H1 (cell line): Measurements from ENCODE around the gene DSCAM. TPM values are rescaled to one million over a fixed set of nuclear protein-coding genes. Genes with fewer than 3 reads are reported as not detected.

ENCODE experiments used
- CTCF ChIA-PET: fragments of 300-600 bp; sonication (Branson Sonifier 250); formaldehyde crosslinking; loops from one replicate; lab custom pipeline; 2021; ENCODE audit not compliant: partially characterized antibody; lab: Charles Lee
- POLR2A ChIA-PET: fragments of 300-600 bp; sonication (Branson Sonifier 250); formaldehyde crosslinking; loops from one replicate; lab custom pipeline; 2021; ENCODE audit warnings: inconsistent platforms; ENCODE audit not compliant: partially characterized antibody; lab: Charles Lee
- DNase-seq, 2 experiments: peaks; one replicate each; pipeline versions ENCODE4 v3.0.0 to v3.0.0-alpha.2; 2010 to 2022; ENCODE audit warnings: low spot score in 2 of 2, low read depth in 1 of 2, mixed read lengths in 1 of 2
- FAIRE-seq: peaks from 2 replicates; lab custom pipeline; 2011; peaks lifted over from hg19 to GRCh38; lab: Jason Lieb, UNC
- H2AFZ ChIP-seq: 2 replicates; pipeline ENCODE4 v1.8.1; 2012; ENCODE audit warnings: low read length, inconsistent platforms
- H2AK5ac ChIP-seq: 2 replicates; pipeline ENCODE4 v1.6.1; 2013; ENCODE audit warnings: low read depth, low read length
- H2BK120ac ChIP-seq: replicated peaks from 2 replicates; pipeline ENCODE3; 2013; ENCODE audit warnings: low read depth, low read length, inconsistent platforms
- H2BK12ac ChIP-seq: 2 replicates; pipeline ENCODE4 v1.6.1; 2013; ENCODE audit warnings: low read depth, low read length
- H2BK15ac ChIP-seq: 2 replicates; pipeline ENCODE4 v1.6.1; 2013; ENCODE audit warnings: low read length
- H2BK20ac ChIP-seq: 2 replicates; pipeline ENCODE4 v1.6.1; 2013; ENCODE audit warnings: low read length
- H2BK5ac ChIP-seq: 2 replicates; pipeline ENCODE4 v1.6.1; 2013; ENCODE audit warnings: low read depth, low read length
- H3K14ac ChIP-seq: 2 replicates; pipeline ENCODE4 v1.6.1; 2013; ENCODE audit warnings: inconsistent platforms; ENCODE audit not compliant: insufficient read length
- H3K18ac ChIP-seq: 2 replicates; pipeline ENCODE4 v1.6.1; 2013; ENCODE audit warnings: low read length; ENCODE audit errors: extremely low read depth
- H3K23ac ChIP-seq: 2 replicates; pipeline ENCODE4 v1.6.1; 2013; ENCODE audit warnings: inconsistent platforms; ENCODE audit not compliant: insufficient read length
- H3K23me2 ChIP-seq: 2 replicates; pipeline ENCODE4 v1.6.1; 2013; ENCODE audit warnings: low read depth, low read length
- H3K27ac ChIP-seq: 2 replicates; pipeline ENCODE4 v1.6.1; 2011; ENCODE audit warnings: low read depth, low read length, inconsistent platforms
- H3K27me3 ChIP-seq, 4 experiments: replicated peaks in 1 of 4; 1 replicate in 1 of 4; 2 replicates in 3 of 4; pipeline versions ENCODE4 v1.6.1 to v1.8.1; 2011 to 2013; ENCODE audit warnings: low read length in 3 of 4, mild to moderate bottlenecking in 3 of 4, inconsistent platforms in 2 of 4, mixed read lengths in 2 of 4, moderate library complexity in 1 of 4; ENCODE audit not compliant: control insufficient read depth in 3 of 4, insufficient read depth in 3 of 4; ENCODE audit errors: extremely low read depth in 1 of 4
- H3K36me3 ChIP-seq, 4 experiments: 2 replicates each; pipeline versions ENCODE4 v1.6.1 to v1.8.1; 2011 to 2013; ENCODE audit warnings: mild to moderate bottlenecking in 4 of 4, low read length in 3 of 4, moderate library complexity in 2 of 4, control low read depth in 1 of 4, inconsistent platforms in 1 of 4; ENCODE audit not compliant: insufficient read depth in 4 of 4, control insufficient read depth in 2 of 4
- H3K4ac ChIP-seq: replicated peaks from 2 replicates; pipeline ENCODE3; 2013; ENCODE audit warnings: low read length, low read depth, mixed read lengths, inconsistent platforms; ENCODE audit not compliant: insufficient read length
- H3K4me1 ChIP-seq, 4 experiments: replicated peaks in 1 of 4; 1 replicate in 1 of 4; 2 replicates in 3 of 4; pipeline versions ENCODE4 v1.6.1 to v1.8.1; 2011 to 2013; ENCODE audit warnings: low read length in 3 of 4, inconsistent platforms in 2 of 4, mixed read lengths in 1 of 4; ENCODE audit not compliant: insufficient read depth in 4 of 4, control insufficient read depth in 3 of 4
- H3K4me2 ChIP-seq, 2 experiments: 2 replicates each; pipeline versions ENCODE4 v1.6.1 to v1.8.1; 2011 to 2013; ENCODE audit warnings: low read depth in 2 of 2, low read length in 2 of 2, control low read depth in 1 of 2, inconsistent platforms in 1 of 2, mild to moderate bottlenecking in 1 of 2; ENCODE audit not compliant: insufficient read depth in 1 of 2
- H3K4me3 ChIP-seq, 4 experiments: fragments of 200-600, 300-600 bp in 1 of 4; sonication (generic), shearing (Covaris generic), sonication (Bioruptor Twin) in 1 of 4; 2 replicates each; pipeline versions ENCODE4 v1.5.1 to v1.8.1; 2011 to 2016; ENCODE audit warnings: low read length in 4 of 4, low read depth in 3 of 4, control low read depth in 2 of 4, inconsistent platforms in 2 of 4, mild to moderate bottlenecking in 2 of 4, mixed read lengths in 1 of 4, moderate library complexity in 1 of 4; ENCODE audit not compliant: insufficient read depth in 2 of 4; ENCODE audit errors: extremely low read depth in 1 of 4
- H3K56ac ChIP-seq: replicated peaks from 2 replicates; pipeline ENCODE3; 2013; ENCODE audit warnings: low read depth, mild to moderate bottlenecking, mixed read lengths, low read length, inconsistent platforms; ENCODE audit not compliant: insufficient read length
- H3K79me1 ChIP-seq: 2 replicates; pipeline ENCODE4 v1.6.1; 2013; ENCODE audit warnings: low read depth, low read length, control low read depth
- H3K79me2 ChIP-seq, 2 experiments: 2 replicates each; pipeline versions ENCODE4 v1.6.1 to v1.8.1; 2012 to 2013; ENCODE audit warnings: low read length in 2 of 2, mild to moderate bottlenecking in 2 of 2, inconsistent platforms in 1 of 2; ENCODE audit not compliant: insufficient read depth in 2 of 2, control insufficient read depth in 1 of 2
- H3K9ac ChIP-seq, 4 experiments: replicated peaks in 1 of 4; 1 replicate in 1 of 4; 2 replicates in 3 of 4; pipeline versions ENCODE4 v1.6.1 to v1.8.1; 2011 to 2013; ENCODE audit warnings: low read depth in 3 of 4, low read length in 3 of 4, control low read depth in 2 of 4, mild to moderate bottlenecking in 2 of 4, moderate library complexity in 2 of 4, inconsistent platforms in 1 of 4; ENCODE audit errors: extremely low read depth in 1 of 4
- H3K9me3 ChIP-seq, 2 experiments: 2 replicates each; pipeline versions ENCODE4 v1.6.1 to v1.8.1; 2012 to 2013; ENCODE audit warnings: mild to moderate bottlenecking in 2 of 2, moderate library complexity in 2 of 2, control low read depth in 1 of 2, inconsistent platforms in 1 of 2, low read depth in 1 of 2, low read length in 1 of 2, mixed read lengths in 1 of 2; ENCODE audit not compliant: insufficient read depth in 2 of 2
- H4K20me1 ChIP-seq, 2 experiments: replicated peaks in 1 of 2; 2 replicates each; pipeline versions ENCODE3 to v1.8.1; 2011 to 2013; ENCODE audit warnings: inconsistent platforms in 2 of 2, low read length in 2 of 2, mild to moderate bottlenecking in 1 of 2; ENCODE audit not compliant: insufficient read depth in 2 of 2, control insufficient read depth in 1 of 2
- H4K5ac ChIP-seq: 2 replicates; pipeline ENCODE4 v1.6.1; 2013; ENCODE audit warnings: low read length, low read depth, mixed read lengths, inconsistent platforms; ENCODE audit not compliant: insufficient read length
- H4K8ac ChIP-seq: 2 replicates; pipeline ENCODE4 v1.8.0; 2013; ENCODE audit warnings: mild to moderate bottlenecking, moderate library complexity, low read length, inconsistent platforms; ENCODE audit not compliant: insufficient read depth; ENCODE audit errors: extremely low read depth
- H4K91ac ChIP-seq: replicated peaks from 2 replicates; pipeline ENCODE3; 2013; ENCODE audit warnings: low read length, mixed read lengths, inconsistent platforms; ENCODE audit not compliant: insufficient read length
- HDAC2 ChIP-seq, 2 experiments: fragments of 300-600 bp in 1 of 2; sonication (generic) in 1 of 2; IDR thresholded peaks; 2 replicates each; pipeline ENCODE4 v1.6.1; 2011 to 2012; ENCODE audit warnings: low read depth in 2 of 2, low read length in 2 of 2, mild to moderate bottlenecking in 2 of 2, moderate library complexity in 2 of 2, borderline replicate concordance in 1 of 2, inconsistent platforms in 1 of 2
- WGBS, 2 experiments: shearing (Covaris generic) in 1 of 2; methylation state at CpG; one replicate each; pipeline versions ENCODE4 v1.1.6 to v1.1.7; 2013 to 2015; ENCODE audit warnings: low lambda C conversion rate in 2 of 2, mixed read lengths in 2 of 2, inconsistent platforms in 1 of 2, low coverage in 1 of 2, missing lambda C conversion rate in 1 of 2; ENCODE audit not compliant: insufficient replicate concordance in 2 of 2, insufficient coverage in 1 of 2, insufficient read length in 1 of 2; ENCODE audit errors: extremely low coverage in 1 of 2, missing lambda C conversion rate in 1 of 2; 5-methylcytosine and 5-hydroxymethylcytosine counted together
- polyA plus RNA-seq, 7 experiments: library from polyadenylated mRNA; depleted of rRNA in 3 of 7; stranded (reverse) in 5 of 7; unstranded in 2 of 7; fragments of >200 nt in 5 of 7; fragments of 200-250 nt in 2 of 7; gene quantifications; 1 replicate in 5 of 7; 2 replicates in 1 of 7; 4 replicates in 1 of 7; pipeline versions ENCODE4 v1.2.1 to v1.2.3, GENCODE V29; 2011 to 2013; ENCODE audit warnings: missing spikeins in 2 of 7, mixed read lengths in 2 of 7
- total RNA-seq: library from RNA; stranded (reverse); fragmentation: NEBNext Ultra II Directional; extraction: Animal tissue kit (Norgen Biotek cat#: 25700); gene quantifications from 2 replicates; pipeline ENCODE4 v1.2.1, GENCODE V29; 2021

DSCAM gene
- total and polyA plus RNA-seq, 2 of the 8 experiments (the other 6 are each of a cell fraction or from before 2014, with no cell fraction given), result 0.02 to 0.15 TPM

DNA sequence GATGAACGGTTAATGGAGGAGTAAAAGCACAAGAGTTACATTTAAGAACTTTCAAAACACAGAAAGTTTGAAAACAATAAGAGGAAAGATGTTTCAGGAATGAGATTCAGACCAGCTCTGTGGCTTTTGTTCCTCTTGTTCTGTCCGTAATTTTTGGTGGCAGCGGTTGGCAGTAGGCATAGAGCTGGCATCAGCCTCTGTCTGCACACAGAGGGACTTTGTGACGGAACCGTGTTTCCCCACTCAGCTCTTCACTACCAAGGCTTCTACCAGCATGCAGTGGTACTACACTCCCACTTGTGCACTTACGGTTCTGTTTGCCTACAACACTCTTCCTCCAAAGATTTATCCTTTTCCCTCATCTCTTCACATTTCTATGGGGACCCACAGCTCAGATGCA lies 212.8 kb downstream of the DSCAM start:
- no peak overlapping the region for H3K27ac ChIP-seq
- no peak overlapping the region for H3K4me2 ChIP-seq
- no peak overlapping the region for H2AK5ac ChIP-seq
- no peak overlapping the region for H4K8ac ChIP-seq
- no peak for FAIRE-seq
- no peaks in the 10 kb centered on the region for H3K23me2 ChIP-seq
- no peak overlapping the region for H2AFZ ChIP-seq
- H3K14ac ChIP-seq, result no peak overlapping the region
- H3K9me3 ChIP-seq, result no peaks in the 10 kb centered on the region
- no peaks in the 10 kb centered on the region for H3K4me1 ChIP-seq
- H4K20me1 ChIP-seq, result no peaks in the 10 kb centered on the region
- H3K4me3 ChIP-seq, result no peak overlapping the region
- ChIA-PET CTCF (no interaction called here), POLR2A (no interaction called here)
- H3K23ac ChIP-seq, result no peak overlapping the region
- H3K27me3 ChIP-seq, result no peaks in the 10 kb centered on the region
- H2BK20ac ChIP-seq, result no peak overlapping the region
- H2BK120ac ChIP-seq, result no peak overlapping the region
- no peak for DNase-seq
- H3K56ac ChIP-seq, result no peak overlapping the region
- no peaks in the 10 kb centered on the region for H3K36me3 ChIP-seq
- no peak overlapping the region for H2BK5ac ChIP-seq
- no peak overlapping the region for H4K91ac ChIP-seq
- WGBS, 2 experiments, result 95% methylated on average over 6 of the region's 6 CpGs; no CpG with 5 or more reads in 1 of the 2 experiments
- no peak overlapping the region for H3K18ac ChIP-seq
- no peak overlapping the region for H3K9ac ChIP-seq
- H3K4ac ChIP-seq, result no peak overlapping the region
- H3K79me1 ChIP-seq, result no peaks in the 10 kb centered on the region
- H2BK15ac ChIP-seq, result no peak overlapping the region
- H3K79me2 ChIP-seq, result no peaks in the 10 kb centered on the region
- H4K5ac ChIP-seq, result no peak overlapping the region
- H2BK12ac ChIP-seq, result no peak overlapping the region
- TF ChIP-seq HDAC2 (IDR thresholded peaks at IDR 0.05; ENCODE audit: borderline replicate concordance in 1 of 2, low read depth in 2 of 2, low read length in 2 of 2), result no peak
